ENCODE results near the gene RRAD. TPM values are rescaled to one million over a fixed set of nuclear protein-coding genes. Genes with fewer than 3 reads are reported as not detected.
A peak's percentile ranks its signal among the peaks of the same experiment; 100 is the strongest.

The RRAD gene
- total and polyA plus RNA-seq, 4 donors, result 0.14 to 0.61 (median 0.54) TPM

- no peaks in the 10 kb centered on the region for H3K9me3 ChIP-seq (ENCODE audit: control insufficient read depth in 4 of 4, low read length in 3 of 4)
- peaks cover 18 to 60% (median 45%) of the 10 kb centered on the region in 4 donors for H3K4me1 ChIP-seq (ENCODE audit: control insufficient read depth in 4 of 4, insufficient read depth in 4 of 4, low read length in 3 of 4)
- no peak for DNase-seq (ENCODE audit: low spot score)
- H3K4me3 ChIP-seq (ENCODE audit: low read depth in 1 of 3, low read length in 3 of 3), result peak overlapping the region in 2 of 3 donors; percentile 12 to 35
- H3K27me3 ChIP-seq (ENCODE audit: control insufficient read depth in 4 of 4, insufficient read depth in 4 of 4, low read length in 3 of 4), result no peaks in the 10 kb centered on the region
- H3K27ac ChIP-seq (ENCODE audit: low read depth in 1 of 2, low read length in 2 of 2), result peak overlapping the region; percentile 49 to 76
- H3K9ac ChIP-seq (ENCODE audit: low read depth in 1 of 2, low read length in 2 of 2), result peak overlapping the region in 1 of 2 donors; percentile 44
- TF ChIP-seq TAF1 (conservative IDR thresholded peaks at IDR 0.05) (no peak), SP1 (IDR thresholded peaks at IDR 0.05) (peak; percentile 33), EGR1 (IDR thresholded peaks at IDR 0.05; ENCODE audit: low read depth in 2 of 2) (no peak), HNF4A (conservative IDR thresholded peaks at IDR 0.05) (peak; percentile 46 to 62), RXRA (IDR thresholded peaks at IDR 0.05) (peak; percentile 6 to 55), GABPA (IDR thresholded peaks at IDR 0.05 in 1 of 2, conservative IDR thresholded peaks at IDR 0.05 in 1 of 2) (peak in 1 of 2 donors; percentile 26), YY1 (IDR thresholded peaks at IDR 0.05) (peak; percentile 23), HNF4G (IDR thresholded peaks at IDR 0.05) (no peak), FOXA1 (IDR thresholded peaks at IDR 0.05) (no peak), REST (IDR thresholded peaks at IDR 0.05) (no peak), FOXA2 (IDR thresholded peaks at IDR 0.05) (no peak)
- WGBS, result 21% methylated on average over 5 of the region's 5 CpGs
- H3K36me3 ChIP-seq (ENCODE audit: control insufficient read depth in 4 of 4, insufficient read depth in 3 of 4, low read depth in 1 of 4, low read length in 3 of 4), result no peaks in the 10 kb centered on the region
These were observed 36.6 kb upstream of the RRAD start for GRCh38 chr16:66961914-66962313.

GRCh38 chr16:66961065-66961744 is 35.9 kb upstream of the RRAD start, which contains the start of gene CES3:
Gene CES3 (plus strand): TSS chr16:66961266. CDS start chr16:66961308, 42 bp downstream.
- Histone ChIP-seq H3K27ac (ENCODE audit: low read depth in 1 of 2, low read length in 2 of 2) (peak within 1 kb of the TSS; percentile 49 to 76), H3K27me3 (ENCODE audit: control insufficient read depth in 4 of 4, insufficient read depth in 4 of 4, low read length in 3 of 4) (no peaks in the 10 kb centered on the region), H3K9me3 (ENCODE audit: control insufficient read depth in 4 of 4, low read length in 3 of 4) (no peaks in the 10 kb centered on the region), H3K4me3 (ENCODE audit: low read depth in 1 of 3, low read length in 3 of 3) (peak within 1 kb of the TSS; percentile 37 to 63 (median 53)), H3K9ac (ENCODE audit: low read depth in 1 of 2, low read length in 2 of 2) (peak within 1 kb of the TSS in 1 of 2 donors; percentile 44), H3K36me3 (ENCODE audit: control insufficient read depth in 4 of 4, insufficient read depth in 3 of 4, low read depth in 1 of 4, low read length in 3 of 4) (no peaks in the 10 kb centered on the region), H3K4me1 (ENCODE audit: control insufficient read depth in 4 of 4, insufficient read depth in 4 of 4, low read length in 3 of 4) (peaks cover 18 to 60% (median 46%) of the 10 kb centered on the region in 4 donors)
- peak; percentile 54 for DNase-seq (ENCODE audit: low spot score)
- WGBS, result 61% methylated on average over 16 of the region's 16 CpGs
- TF ChIP-seq FOXA2 (IDR thresholded peaks at IDR 0.05), result no peak
- no peak for TF ChIP-seq JUND (IDR thresholded peaks at IDR 0.05)
- no peak for TF ChIP-seq EGR1 (IDR thresholded peaks at IDR 0.05; ENCODE audit: low read depth in 2 of 2)
- no peak for TF ChIP-seq HNF4G (IDR thresholded peaks at IDR 0.05)
- no peak for TF ChIP-seq FOXA1 (IDR thresholded peaks at IDR 0.05)
- peak in 1 of 2 donors; percentile 31 for TF ChIP-seq RXRA (IDR thresholded peaks at IDR 0.05)
- TF ChIP-seq TAF1 (conservative IDR thresholded peaks at IDR 0.05), result no peak
- peak; percentile 39 to 72 for TF ChIP-seq RAD21 (IDR thresholded peaks at IDR 0.05)
- peak; percentile 47 for TF ChIP-seq REST (IDR thresholded peaks at IDR 0.05)
- no peak for TF ChIP-seq GABPA (IDR thresholded peaks at IDR 0.05 in 1 of 2, conservative IDR thresholded peaks at IDR 0.05 in 1 of 2)
- TF ChIP-seq YY1 (IDR thresholded peaks at IDR 0.05), result no peak
- TF ChIP-seq ZBTB33 (IDR thresholded peaks at IDR 0.05), result no peak
- peak; percentile 62 for TF ChIP-seq CTCF (IDR thresholded peaks at IDR 0.05; ENCODE audit: low read depth, low read length, missing input control)
- no peak for TF ChIP-seq ATF3 (IDR thresholded peaks at IDR 0.05)
- no peak for TF ChIP-seq NR2F2 (IDR thresholded peaks at IDR 0.05)
- TF ChIP-seq MAX (IDR thresholded peaks at IDR 0.05), result no peak
- TF ChIP-seq HNF4A (conservative IDR thresholded peaks at IDR 0.05), result peak; percentile 7 to 30
- TF ChIP-seq SP1 (IDR thresholded peaks at IDR 0.05), result peak; percentile 32

All from liver (tissue), 9 donors.